NK-92 (cell line): ENCODE data around the gene MRPS26.
"Not testable (repeated sequence)": the region's sequence is repeated elsewhere in the genome, so short reads cannot be mapped to it uniquely, and the experiment has no call there.

ENCODE experiments used
- DNase-seq: peaks from one replicate; lab custom pipeline; 2025; ENCODE audit not compliant: unreplicated experiment; lab: John Stamatoyannopoulos, UW

The MRPS26 gene

DNA sequence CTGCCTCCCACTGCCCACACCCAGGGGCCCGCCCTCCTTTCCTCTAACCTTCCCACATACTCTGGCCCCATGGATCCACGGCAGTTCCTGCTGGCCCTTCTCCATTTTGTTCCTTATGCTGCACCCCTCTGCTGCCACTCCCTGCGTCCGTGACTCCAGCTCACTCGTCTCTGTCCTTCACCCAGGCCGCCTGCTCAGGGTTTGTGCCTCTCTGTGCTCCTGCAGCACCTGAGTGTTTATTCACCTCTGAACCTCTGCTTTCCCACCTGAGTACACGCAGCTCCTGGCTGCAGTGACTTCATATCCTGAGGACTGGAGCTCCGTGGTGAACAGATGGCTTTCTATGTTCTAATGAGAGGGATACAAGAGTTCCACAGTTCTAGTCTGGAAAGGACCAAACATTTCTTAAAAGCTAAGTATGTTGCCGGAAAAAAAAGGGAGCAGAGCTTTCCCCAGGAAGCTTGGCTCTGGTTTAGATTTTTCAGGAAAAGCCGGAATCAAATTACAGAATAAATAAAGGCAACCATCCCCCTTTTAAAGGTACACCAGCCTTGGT lies 3.9 kb upstream of the MRPS26 start:
- no peak for DNase-seq

DNA sequence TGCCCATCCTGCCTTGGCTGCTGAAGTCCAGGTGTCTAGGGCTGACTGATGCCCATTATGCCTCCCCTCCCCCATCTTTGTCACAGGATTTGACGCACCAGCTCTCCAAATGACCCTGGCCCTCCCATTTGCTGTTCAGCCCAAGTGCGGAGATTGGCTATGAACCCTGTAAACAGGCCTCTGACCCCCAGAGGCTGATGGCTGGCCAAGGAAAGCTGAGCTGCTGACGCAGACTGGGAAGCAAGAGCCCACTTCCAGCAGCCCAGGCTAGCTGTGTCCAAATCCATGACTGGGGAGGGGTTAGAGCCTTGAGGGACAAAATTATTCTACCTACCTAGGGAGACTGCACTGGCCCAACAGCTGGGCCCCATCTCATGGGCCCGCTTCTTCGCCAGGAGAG lies 3.2 kb upstream of the MRPS26 start:
- no peak for DNase-seq

DNA sequence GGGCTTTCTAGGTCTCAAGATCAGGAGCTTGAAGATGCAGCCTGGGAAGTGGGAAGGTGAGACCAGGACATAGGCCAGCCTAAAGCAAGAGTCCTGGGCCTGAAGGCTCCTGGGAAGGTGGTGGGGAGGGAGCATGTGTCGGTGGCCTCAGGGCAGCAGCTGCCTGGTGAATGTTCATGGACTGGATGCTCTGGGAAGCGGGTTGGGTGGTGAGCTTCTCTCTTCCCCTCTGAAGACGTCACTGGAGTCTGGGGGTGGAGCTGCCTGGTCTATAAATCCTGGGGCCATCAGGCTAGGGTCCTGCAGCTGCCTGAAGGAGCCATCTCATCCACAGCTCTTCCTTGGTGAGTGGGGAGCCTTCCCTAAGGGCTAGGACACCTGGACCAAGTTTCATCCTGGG lies 2.5 kb upstream of the MRPS26 start, which contains the start of gene GNRH2:
Gene GNRH2 (plus strand): TSS at position 301 of the 400 bp plus-strand sequence. CDS start 793 bp downstream, outside the sequence.
- no peak for DNase-seq

DNA sequence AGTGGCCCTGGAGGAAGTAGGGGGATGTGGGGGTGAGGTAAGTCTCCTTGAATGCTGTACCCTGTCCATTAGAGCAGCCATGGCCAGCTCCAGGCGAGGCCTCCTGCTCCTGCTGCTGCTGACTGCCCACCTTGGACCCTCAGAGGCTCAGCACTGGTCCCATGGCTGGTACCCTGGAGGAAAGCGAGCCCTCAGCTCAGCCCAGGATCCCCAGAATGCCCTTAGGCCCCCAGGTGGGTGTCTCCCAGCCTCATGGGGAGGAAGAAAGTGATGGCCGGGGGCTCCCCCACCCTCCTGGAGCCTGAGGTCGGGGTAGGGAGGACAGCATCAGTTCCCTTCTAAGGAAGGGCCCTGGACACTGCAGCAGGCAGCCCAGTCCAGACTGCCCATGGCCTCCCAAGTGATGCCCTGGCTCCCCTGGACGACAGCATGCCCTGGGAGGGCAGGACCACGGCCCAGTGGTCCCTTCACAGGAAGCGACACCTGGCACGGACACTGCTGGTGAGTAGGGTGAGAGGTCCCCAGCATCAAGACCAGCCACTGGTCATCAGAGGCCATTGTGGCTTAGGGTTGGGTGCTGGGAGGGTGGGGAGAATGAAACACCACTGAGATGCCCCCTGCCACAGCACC lies 1.4 kb upstream of the MRPS26 start:
- DNase-seq = no peak

DNA sequence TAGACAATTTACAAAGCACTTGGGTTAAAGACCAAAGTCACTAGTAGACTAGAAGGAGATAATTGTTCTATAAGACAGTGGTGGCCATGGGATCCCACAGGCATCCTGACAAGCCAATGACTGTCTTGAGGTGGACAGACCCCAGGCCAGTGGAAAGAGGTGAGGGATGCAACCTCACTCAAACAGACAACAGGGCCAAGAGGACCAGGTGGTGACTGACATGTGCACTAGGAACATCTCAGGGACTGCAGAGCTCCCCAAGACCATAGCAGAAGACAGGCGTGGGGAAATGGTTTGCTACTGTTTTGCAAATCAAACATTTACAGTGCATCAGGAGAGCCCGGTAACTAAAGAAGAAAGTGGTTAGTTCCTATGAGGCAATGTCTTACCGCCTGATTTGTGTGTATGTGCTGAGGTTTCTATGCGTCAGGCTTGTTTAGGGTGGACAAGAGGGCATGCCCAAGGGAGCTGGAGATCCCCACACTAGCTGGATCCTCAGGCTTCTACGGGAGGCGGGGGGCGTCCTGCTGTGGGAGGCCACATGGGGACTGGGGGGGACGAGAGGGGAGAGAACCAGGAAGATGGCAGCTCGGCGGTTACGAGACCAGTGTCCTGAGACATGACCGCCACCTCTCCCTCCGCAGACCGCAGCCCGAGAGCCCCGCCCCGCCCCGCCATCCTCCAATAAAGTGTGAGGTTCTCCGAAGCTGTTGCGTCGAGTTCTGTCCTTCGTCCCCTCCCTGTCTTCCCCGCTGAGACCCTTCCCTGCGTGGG lies 623 bp upstream of the MRPS26 start:
- DNase-seq = no peak

DNA sequence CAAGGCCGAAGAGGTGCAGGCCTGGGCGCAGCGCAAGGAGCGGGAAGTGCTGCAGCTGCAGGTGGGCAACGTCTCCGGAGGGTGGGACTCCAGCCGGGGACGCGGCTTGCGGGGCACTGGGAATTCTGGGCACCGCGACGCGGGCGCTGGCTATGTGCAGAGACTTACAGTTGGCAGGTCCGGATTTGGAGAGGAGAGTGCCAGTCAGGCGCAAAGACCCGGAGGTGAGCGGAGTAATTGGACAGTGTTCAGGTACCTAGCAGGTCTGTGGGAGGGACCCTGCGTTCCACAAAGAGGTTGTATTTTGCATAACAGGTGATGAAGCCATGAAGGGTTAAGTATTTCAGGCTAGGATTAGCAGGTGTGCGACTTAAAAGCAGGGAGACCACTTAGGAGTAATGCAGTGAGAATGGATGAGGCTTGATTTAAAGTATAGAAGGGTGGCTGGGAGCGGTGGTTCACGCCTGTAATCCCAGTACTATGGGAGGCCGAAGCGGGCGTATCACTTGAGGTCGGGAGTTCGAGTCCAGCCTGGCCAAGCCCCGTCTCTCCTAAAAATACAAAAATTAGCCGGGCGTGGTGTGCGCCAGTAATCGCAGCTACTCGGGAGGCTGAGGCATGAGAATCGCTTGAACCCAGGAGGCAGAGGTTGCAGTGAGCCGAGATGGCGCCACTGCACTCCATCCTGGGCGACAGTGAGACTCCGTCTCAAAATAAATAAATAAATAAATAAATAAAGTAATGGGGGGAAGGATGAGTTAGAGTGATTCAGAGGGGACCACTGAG lies 1.0 kb downstream of the MRPS26 start:
- DNase-seq = no peak

DNA sequence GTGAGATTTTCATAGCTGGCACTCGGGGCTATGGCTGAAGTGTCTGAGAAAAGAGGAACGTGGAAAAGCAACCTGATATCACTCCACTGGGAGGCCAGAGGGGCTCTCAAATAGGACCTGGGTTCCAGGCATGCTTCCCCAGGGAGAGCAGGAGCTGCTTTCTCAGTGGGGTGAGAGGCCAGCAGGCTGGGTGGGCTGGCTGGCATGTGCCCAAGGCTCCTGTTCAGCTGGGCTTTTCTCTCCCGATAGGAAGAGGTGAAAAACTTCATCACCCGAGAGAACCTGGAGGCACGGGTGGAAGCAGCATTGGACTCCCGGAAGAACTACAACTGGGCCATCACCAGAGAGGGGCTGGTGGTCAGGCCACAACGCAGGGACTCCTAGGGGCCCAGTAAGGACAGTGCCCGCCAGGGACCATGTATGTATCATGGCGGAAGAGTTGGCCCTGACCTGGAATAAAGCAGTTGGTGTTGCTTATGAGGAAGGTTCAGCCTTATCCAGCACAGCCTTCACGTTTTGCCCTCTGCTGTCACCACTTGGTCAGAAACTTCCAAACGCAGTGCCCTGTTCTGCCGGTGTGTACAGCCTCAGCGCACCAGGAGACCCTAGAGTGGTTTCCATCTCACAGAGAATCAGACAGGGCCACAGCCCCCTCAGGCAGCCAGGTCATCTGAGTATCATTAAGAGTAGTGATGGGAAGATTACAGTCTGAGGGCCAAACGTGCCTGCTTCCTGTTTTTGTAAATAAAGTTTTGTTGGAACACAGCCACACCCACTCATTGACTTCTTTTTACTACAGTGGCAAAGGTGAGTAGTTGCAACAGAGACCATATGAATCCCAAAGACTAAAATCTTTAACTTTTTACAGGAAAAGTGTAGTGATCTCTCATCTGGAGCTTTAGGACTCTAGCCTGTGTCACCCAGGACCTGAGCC lies 1.9 kb downstream of the MRPS26 start:
- DNase-seq = no peak

DNA sequence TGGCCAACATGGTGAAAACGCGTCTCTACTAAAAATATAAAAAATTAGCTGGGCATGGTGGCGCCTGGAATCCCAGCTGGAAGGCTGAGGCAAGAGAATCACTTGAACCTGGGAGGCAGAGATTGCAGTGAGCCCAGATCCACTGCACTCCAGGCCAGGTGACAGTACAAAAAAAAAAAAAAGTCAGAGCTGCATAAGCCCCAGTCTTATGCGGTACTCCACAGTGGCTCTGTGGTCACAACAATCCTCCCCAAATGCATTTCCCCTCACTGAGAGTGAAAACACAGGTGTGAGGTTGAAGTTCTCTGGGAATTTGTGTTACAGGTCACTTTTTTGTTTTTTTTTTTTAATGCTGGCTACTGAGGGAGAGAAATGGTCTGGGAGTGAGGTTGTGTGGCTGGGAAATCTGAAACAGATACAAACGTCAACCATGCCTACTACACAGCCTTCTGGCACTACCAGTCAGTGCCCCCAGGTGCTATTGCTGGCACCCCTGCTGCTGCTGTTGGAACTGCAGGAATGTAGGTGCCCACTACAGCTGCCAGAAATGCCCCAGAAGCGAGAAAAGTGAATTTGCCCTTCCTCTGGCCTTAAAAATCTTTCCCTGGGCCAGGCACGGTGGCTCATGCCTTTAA lies 5.7 kb downstream of the MRPS26 start:
- DNase-seq = no peak

DNA sequence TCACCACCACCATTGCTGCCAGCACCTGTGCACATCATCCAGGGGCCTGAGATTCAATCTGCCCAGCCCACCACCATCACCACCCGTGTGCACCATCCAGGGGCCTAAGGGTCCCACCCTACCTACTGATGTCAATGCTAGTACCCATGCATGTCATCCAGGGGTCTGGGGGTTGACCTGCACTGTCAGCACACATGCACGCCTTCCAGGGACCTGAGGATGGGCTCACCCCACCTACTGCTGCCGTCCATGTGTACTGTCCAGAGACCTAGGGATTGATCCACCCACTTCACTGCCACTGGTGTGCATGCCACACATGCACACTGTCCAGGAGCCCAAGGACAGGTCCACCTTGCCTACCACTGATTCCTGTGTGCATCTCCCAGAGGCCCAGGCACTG lies 13.6 kb downstream of the MRPS26 start:
- DNase-seq = no peak

DNA sequence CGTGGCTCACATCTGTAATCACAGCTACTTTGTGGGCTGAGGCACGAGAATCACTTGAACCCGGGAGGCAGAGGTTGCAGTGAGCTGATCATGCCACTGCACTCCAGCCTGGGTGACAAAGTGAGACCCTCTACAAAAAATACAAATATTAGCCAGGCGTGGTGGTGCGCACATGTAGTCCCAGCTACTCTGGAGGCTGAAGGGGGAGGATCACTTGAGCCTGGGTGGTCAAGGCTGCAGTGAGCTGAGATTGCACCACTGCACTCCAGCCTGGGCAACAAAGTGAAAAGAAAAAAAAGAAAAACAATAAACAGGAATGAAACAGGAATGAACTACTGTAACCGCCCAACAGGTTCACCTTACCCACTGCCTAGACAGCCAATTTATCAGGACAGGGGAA lies 18.3 kb downstream of the MRPS26 start:
- not testable (repeated sequence) for DNase-seq

DNA sequence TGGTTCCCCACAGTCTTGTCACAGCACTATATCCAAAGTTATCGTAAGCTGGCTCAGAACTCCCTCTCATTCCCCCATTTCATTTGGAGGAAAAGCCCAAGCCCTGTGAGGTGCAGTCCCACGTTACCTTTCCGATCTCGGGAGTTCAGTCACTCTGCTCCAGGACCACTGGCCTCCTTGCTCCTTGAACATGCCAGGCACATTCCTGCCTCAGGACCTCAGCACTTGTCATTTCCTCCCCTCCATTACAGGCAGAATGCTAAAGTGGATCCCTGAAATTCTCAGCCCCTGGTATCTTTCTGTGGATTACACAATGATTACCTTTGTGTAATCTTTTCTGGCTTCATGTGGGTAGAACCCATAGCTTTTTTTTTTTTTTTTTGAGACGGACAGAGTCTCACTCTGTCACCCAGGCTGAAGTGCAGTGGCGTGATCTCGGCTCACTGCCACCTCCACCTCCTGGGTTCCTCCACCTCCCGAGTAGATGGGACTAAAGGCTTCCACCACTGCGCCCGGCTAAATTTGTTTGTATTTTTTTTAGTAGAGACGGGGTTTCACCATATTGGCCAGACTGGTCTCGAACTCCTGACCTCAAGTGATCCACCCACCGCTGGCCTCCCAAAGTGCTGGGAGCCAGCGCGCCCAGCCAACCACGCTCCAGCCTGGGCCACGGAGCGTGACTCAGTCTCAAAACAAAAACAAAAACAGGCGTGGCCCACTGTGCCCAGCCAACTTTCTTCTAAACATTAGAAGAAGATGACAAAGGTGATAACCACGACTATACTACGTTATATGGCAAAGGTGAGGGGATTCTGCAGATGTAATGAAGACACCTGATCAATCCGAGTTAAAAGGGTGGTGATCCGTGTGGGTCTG lies 21.5 kb downstream of the MRPS26 start:
- no peak for DNase-seq

DNA sequence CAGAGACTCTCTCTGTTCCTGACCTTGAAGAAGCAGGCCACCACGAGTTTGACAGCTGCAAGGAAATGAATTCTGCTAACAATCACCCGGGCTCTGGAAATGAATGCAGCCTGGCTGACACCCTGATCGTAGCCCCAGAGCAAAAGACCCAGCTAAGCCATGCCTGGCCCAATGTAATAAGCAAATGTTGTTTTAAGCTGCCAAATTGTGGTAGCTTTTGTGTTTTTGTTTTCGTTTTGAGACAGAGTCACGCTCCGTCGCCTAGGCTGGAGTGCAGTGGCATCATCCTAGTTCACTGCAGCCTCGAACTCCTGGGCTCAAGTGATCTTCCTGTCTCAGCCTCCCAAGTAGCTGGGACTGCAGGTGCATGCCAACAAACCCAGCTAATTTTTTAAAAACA lies 22.2 kb downstream of the MRPS26 start:
- no peak for DNase-seq

DNA sequence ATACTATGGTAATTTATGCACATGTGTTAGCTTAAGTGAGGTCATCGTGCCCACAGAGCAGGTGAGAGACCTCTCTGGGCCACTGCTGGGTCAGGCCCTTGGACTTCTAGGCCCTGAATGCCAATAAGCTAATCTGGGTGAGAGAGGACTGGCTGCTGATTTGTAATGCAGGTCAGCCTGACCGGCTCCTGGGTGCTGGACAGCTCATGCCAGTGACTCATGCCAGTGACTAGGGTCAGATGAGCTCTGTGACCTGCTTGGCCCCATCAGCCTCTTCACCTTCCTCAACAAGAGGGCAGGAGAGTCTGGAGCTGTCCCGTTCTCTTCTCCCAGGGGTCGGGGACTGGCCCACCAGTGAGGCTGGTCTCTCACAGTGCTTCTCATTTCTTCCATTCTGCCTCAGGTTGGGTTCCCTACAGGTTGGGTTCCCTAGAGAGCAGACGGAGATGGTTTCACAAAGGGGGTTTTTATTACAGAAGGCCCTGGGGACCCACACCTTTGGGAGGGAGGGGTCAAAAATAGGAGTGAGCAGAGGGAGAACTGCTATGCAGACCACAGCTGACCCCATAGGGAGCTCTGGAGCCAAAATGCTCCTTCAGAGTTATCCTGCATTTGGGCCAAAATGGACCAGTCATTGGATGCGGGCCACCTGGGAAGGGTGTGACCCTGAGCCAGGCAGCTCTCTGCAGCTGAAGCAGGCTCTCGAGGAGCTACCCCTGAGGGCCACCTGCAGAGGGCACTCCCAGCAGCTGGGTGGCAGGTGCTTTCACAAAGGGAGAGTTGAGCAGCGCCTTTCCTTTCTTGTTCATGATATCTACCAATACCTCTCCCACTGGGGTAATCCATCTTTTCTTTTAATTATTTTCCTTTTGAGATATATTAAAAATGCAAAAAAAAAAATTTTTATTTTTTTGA lies 23.4 kb downstream of the MRPS26 start:
- no peak for DNase-seq

DNA sequence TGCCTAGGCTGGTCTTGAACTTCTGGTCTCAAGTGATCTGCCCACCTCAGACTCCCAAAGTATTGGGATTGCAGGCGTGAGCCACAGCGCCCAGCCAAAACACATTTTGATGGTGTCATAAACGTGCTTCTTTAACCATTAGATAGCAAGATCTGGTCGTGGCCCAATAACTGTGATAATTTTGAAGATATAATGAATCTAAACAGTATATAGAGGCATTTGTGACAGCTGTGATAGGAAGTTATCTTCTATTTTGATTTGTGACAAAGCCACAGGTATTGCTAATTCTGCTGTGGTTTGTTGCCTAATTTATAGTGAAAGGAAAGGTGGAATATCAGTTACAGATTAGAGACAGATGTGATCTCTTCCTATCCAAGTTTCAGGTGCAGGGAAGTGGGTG lies 24.9 kb downstream of the MRPS26 start:
- DNase-seq = no peak

DNA sequence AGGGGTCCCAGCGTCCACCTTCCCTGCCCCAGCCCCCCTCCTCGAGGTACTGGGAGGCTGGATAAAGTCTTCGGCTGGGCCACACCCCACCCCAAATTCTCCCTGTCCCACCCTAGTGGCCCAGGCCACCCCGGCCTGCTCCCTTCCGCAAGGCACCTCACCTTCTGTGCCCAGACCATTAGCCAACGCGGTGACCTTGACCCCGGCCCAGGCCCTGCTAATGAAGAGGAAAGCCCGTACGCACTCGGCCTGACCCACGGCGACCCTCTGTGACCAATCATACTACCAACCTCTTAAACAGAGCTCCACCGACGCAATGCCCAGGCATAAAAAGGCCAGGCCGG lies 25.4 kb downstream of the MRPS26 start:
- DNase-seq = no peak

DNA sequence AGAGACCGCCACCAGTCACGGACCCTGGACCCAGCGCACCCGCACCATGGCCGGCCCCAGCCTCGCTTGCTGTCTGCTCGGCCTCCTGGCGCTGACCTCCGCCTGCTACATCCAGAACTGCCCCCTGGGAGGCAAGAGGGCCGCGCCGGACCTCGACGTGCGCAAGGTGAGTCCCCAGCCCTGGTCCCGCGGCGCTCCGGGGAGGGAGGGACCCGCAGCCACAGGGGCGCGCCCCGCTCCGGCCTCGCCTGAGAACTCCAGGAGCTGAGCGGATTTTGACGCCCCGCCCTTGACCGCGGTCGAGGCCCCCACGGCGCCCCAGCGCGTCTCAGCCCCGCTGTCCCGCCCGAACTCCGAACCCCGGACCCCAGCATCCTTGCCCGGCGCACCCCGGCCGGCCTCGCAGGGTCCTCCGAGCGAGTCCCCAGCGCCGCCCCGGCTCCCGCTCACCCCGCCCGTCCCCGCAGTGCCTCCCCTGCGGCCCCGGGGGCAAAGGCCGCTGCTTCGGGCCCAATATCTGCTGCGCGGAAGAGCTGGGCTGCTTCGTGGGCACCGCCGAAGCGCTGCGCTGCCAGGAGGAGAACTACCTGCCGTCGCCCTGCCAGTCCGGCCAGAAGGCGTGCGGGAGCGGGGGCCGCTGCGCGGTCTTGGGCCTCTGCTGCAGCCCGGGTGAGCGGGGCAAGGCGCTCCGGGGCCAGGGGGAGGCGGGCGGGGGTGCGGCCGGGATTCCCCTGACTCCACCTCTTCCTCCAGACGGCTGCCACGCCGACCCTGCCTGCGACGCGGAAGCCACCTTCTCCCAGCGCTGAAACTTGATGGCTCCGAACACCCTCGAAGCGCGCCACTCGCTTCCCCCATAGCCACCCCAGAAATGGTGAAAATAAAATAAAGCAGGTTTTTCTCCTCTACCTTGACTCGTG lies 26.0 kb downstream of the MRPS26 start, which contains the start of gene OXT:
Gene OXT (plus strand): TSS at position 11 of the 920 bp plus-strand sequence. CDS start 36 bp downstream, at position 47.
- DNase-seq = no peak
